SK-N-SH (cell line): Measurements from ENCODE around the gene THADA. TPM values are rescaled to one million over a fixed set of nuclear protein-coding genes. Genes with fewer than 3 reads are reported as not detected.

Experiments
- CTCF ChIA-PET: fragments of 300-600, 350-600 bp; formaldehyde crosslinking; extraction: SDS; loops from one replicate; lab custom pipeline; 2021; lab: Yijun Ruan, JAX
- POLR2A ChIA-PET: fragments of 350-600 bp; sonication (Branson Sonifier 250); formaldehyde crosslinking; extraction: SDS; loops from one replicate; lab custom pipeline; 2020; ENCODE audit warnings: antibody characterized with exemption, inconsistent platforms; lab: Yijun Ruan, JAX
- DNase-seq: peaks from one replicate; pipeline ENCODE4 v3.0.0; 2012
- H2AFZ ChIP-seq: fragments of 200-600 bp; sonication (generic); 2 replicates; pipeline ENCODE4 v1.8.1; 2016; ENCODE audit warnings: antibody characterized with exemption, mild to moderate bottlenecking, low read depth
- H3F3A ChIP-seq: fragments of 200-600 bp; sonication (generic); replicated peaks from 2 replicates; pipeline ENCODE3; 2016; ENCODE audit warnings: antibody characterized with exemption, mild to moderate bottlenecking; ENCODE audit not compliant: insufficient read depth
- H3K27ac ChIP-seq, 2 experiments: fragments of 200-500 bp in 1 of 2; fragments of 200-600 bp in 1 of 2; sonication (Bioruptor generic) in 1 of 2; sonication (generic), shearing (Covaris generic) in 1 of 2; 2 replicates each; pipeline versions ENCODE4 v1.5.1 to v1.6.1; 2014 to 2016; ENCODE audit warnings: low read depth in 2 of 2, inconsistent platforms in 1 of 2, low read length in 1 of 2, mild to moderate bottlenecking in 1 of 2, mixed read lengths in 1 of 2
- H3K27me3 ChIP-seq: fragments of 200-600 bp; sonication (generic), shearing (Covaris generic); 2 replicates; pipeline ENCODE4 v1.6.1; 2016; ENCODE audit warnings: mixed run types; ENCODE audit not compliant: insufficient read depth
- H3K36me3 ChIP-seq, 2 experiments: fragments of 200-500 bp in 1 of 2; fragments of 200-600 bp in 1 of 2; sonication (Bioruptor generic) in 1 of 2; sonication (generic) in 1 of 2; replicated peaks in 1 of 2; 2 replicates each; pipeline versions ENCODE3 to v1.5.1; 2014 to 2016; ENCODE audit warnings: low read length in 1 of 2, mild to moderate bottlenecking in 1 of 2; ENCODE audit not compliant: insufficient read depth in 2 of 2, control insufficient read depth in 1 of 2
- H3K4me1 ChIP-seq, 2 experiments: fragments of 200-500 bp in 1 of 2; fragments of 200-600 bp in 1 of 2; sonication (Bioruptor generic) in 1 of 2; sonication (generic), shearing (Covaris generic) in 1 of 2; 2 replicates each; pipeline versions ENCODE4 v1.5.1 to v1.6.1; 2014 to 2016; ENCODE audit warnings: low read depth in 1 of 2, low read length in 1 of 2, mixed run types in 1 of 2; ENCODE audit not compliant: insufficient read depth in 2 of 2, control insufficient read depth in 1 of 2
- H3K4me2 ChIP-seq: fragments of 200-600 bp; sonication (generic), shearing (Covaris generic); 2 replicates; pipeline ENCODE4 v1.6.1; 2017; ENCODE audit warnings: mixed run types
- H3K4me3 ChIP-seq, 2 experiments: fragments of 200-500 bp in 1 of 2; fragments of 200-600 bp in 1 of 2; sonication (Bioruptor generic) in 1 of 2; sonication (generic), shearing (Covaris generic) in 1 of 2; 2 replicates each; pipeline versions ENCODE4 v1.5.1 to v1.8.1; 2014 to 2016; ENCODE audit warnings: low read depth in 2 of 2, inconsistent platforms in 1 of 2, low read length in 1 of 2, mild to moderate bottlenecking in 1 of 2, mixed read lengths in 1 of 2, moderate library complexity in 1 of 2
- H3K79me2 ChIP-seq: fragments of 200-600 bp; sonication (generic); 2 replicates; pipeline ENCODE4 v1.8.1; 2017; ENCODE audit warnings: mild to moderate bottlenecking; ENCODE audit not compliant: insufficient read depth
- H3K9ac ChIP-seq: fragments of 200-600 bp; sonication (generic); 2 replicates; pipeline ENCODE4 v1.6.1; 2017; ENCODE audit warnings: mixed run types
- H3K9me2 ChIP-seq: fragments of 200-600 bp; sonication (generic); 2 replicates; pipeline ENCODE4 v1.6.1; 2017; ENCODE audit warnings: mixed run types
- H3K9me3 ChIP-seq: fragments of 200-600 bp; sonication (generic); 2 replicates; pipeline ENCODE4 v1.6.1; 2017; ENCODE audit warnings: mixed run types, mild to moderate bottlenecking, moderate library complexity
- H4K20me1 ChIP-seq: fragments of 200-600 bp; sonication (generic); 2 replicates; pipeline ENCODE4 v1.6.1; 2017; ENCODE audit warnings: mild to moderate bottlenecking, mixed run types; ENCODE audit not compliant: insufficient read depth
- CTCF ChIP-seq: fragments of 200-600 bp; sonication (generic); IDR thresholded peaks from 2 replicates; pipeline ENCODE4 v1.6.1; 2017; ENCODE audit warnings: antibody characterized with exemption, mild to moderate bottlenecking, moderate library complexity
- EZH2phosphoT487 ChIP-seq: fragments of 200-600 bp; sonication (generic); IDR thresholded peaks from 2 replicates; pipeline ENCODE4 v1.6.1; 2017; ENCODE audit warnings: low read depth, mixed run types, mild to moderate bottlenecking, antibody characterized with exemption, moderate library complexity, borderline replicate concordance
- FOXM1 ChIP-seq: IDR thresholded peaks from 2 replicates; pipeline ENCODE4 v1.4.0; 2012; ENCODE audit warnings: low read depth, mild to moderate bottlenecking
- GATA2 ChIP-seq: sonication (generic); formaldehyde crosslinking; IDR thresholded peaks from 2 replicates; pipeline ENCODE4 v1.5.0; 2020; ENCODE audit warnings: mild to moderate bottlenecking, missing genetic modification reagents
- IRF3 ChIP-seq: fragments of 150-350 bp; IDR thresholded peaks from 2 replicates; pipeline ENCODE4 v1.6.1; 2016; ENCODE audit warnings: mild to moderate bottlenecking, low read depth, low read length
- JUND ChIP-seq: IDR thresholded peaks from 2 replicates; pipeline ENCODE4 v1.4.0; 2012
- MAX ChIP-seq: IDR thresholded peaks from 2 replicates; pipeline ENCODE4 v1.4.0; 2012; ENCODE audit warnings: low read depth
- MEF2A ChIP-seq: IDR thresholded peaks from 2 replicates; pipeline ENCODE4 v1.4.0; 2012; ENCODE audit warnings: low read depth, borderline replicate concordance
- PBX3 ChIP-seq: IDR thresholded peaks from 2 replicates; pipeline ENCODE4; 2012
- SIN3A ChIP-seq: IDR thresholded peaks from 2 replicates; pipeline ENCODE4 v1.6.1; 2012; ENCODE audit warnings: low read depth, mild to moderate bottlenecking, low read length, moderate library complexity, borderline replicate concordance
- USF1 ChIP-seq: IDR thresholded peaks from 2 replicates; pipeline ENCODE4 v1.4.0; 2012; ENCODE audit warnings: low read depth, borderline replicate concordance
- USF2 ChIP-seq: fragments of 150-350 bp; IDR thresholded peaks from 2 replicates; pipeline ENCODE4 v1.6.1; 2017; ENCODE audit warnings: antibody characterized with exemption, low read length, low read depth, borderline replicate concordance
- WGBS: methylation state at CpG from one replicate; pipeline ENCODE4 v1.1.6; 2017; ENCODE audit warnings: low lambda C conversion rate; 5-methylcytosine and 5-hydroxymethylcytosine counted together
- polyA plus RNA-seq, 3 experiments: library from polyadenylated mRNA; depleted of rRNA; stranded (reverse); fragments of >200 nt; gene quantifications; 2 replicates each; pipeline ENCODE4 v1.2.3, GENCODE V29; 2012

Gene THADA
- polyA plus RNA-seq, 1 of the 3 experiments (the other 2 are of a cell fraction) = 25.6 TPM

GRCh38 chr2:43280994-43281393 is 314.8 kb downstream of the THADA start:
- H3K79me2 ChIP-seq = no peaks in the 10 kb centered on the region
- no peaks in the 10 kb centered on the region for H3K9me3 ChIP-seq
- no peak overlapping the region for H3K4me3 ChIP-seq
- ChIA-PET POLR2A (no interaction called here), CTCF (interaction anchor here (1.3 to 2.5 kb wide), 3 partner anchors 13 to 306 kb away, joined by 3 to 16 read pairs (median 4); no protein-coding TSS in a partner anchor)
- no peaks in the 10 kb centered on the region for H4K20me1 ChIP-seq
- no peak for DNase-seq
- H3K27me3 ChIP-seq = no peaks in the 10 kb centered on the region
- no peak for TF ChIP-seq PBX3
- no peak for TF ChIP-seq CTCF
- no peak for TF ChIP-seq USF1
- no peak for TF ChIP-seq MAX
- TF ChIP-seq JUND = no peak
- TF ChIP-seq IRF3 = no peak
- TF ChIP-seq FOXM1 = no peak
- TF ChIP-seq USF2 = no peak
- TF ChIP-seq MEF2A = no peak
- no peak for TF ChIP-seq SIN3A
- no peak for TF ChIP-seq EZH2phosphoT487
- no peak for TF ChIP-seq GATA2 (CRISPR knock-in tag)
- peaks cover 6 to 46% of the 10 kb centered on the region in 2 experiments for H3K36me3 ChIP-seq
- H3K9me2 ChIP-seq = no peaks in the 10 kb centered on the region
- no peak overlapping the region for H2AFZ ChIP-seq
- H3F3A ChIP-seq = peaks cover 10% of the 10 kb centered on the region
- 46% methylated on average over 2 of the region's 2 CpGs for WGBS
- no peak overlapping the region for H3K4me2 ChIP-seq
- H3K4me1 ChIP-seq = peaks cover 18 to 35% of the 10 kb centered on the region in 2 experiments
- H3K9ac ChIP-seq = no peak overlapping the region
- H3K27ac ChIP-seq = no peak overlapping the region
